ENCODE measurements around the gene NPL.

DNA sequence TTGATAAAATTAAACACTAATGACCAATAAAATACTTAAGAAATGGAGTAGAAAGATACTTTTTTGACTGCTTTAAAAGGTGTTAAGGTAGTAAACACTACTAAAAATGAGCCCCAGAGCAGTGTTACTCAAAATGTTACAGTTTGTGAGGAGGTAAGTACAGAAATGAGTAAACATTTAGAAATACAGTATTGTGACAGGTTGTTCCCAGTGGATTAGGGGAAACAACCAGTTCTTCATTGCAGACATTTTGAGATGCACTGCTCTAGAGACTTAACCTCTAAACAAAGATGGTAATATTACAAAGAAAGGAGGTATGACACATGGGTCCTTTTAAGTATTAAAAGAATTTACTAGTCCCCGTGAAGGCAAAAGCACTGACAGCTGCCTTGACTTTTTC, 62.3 kb downstream of the NPL start:
- TF ChIP-seq ZBTB7A (IDR thresholded peaks at IDR 0.05; ENCODE audit: low read depth), result no peak
- TF ChIP-seq CREB1 (IDR thresholded peaks at IDR 0.05; ENCODE audit: low read depth), result no peak
- TF ChIP-seq TAF1 (IDR thresholded peaks at IDR 0.05; ENCODE audit: low read depth), result no peak
- no peak for TF ChIP-seq EP300 (IDR thresholded peaks at IDR 0.05; ENCODE audit: borderline replicate concordance)
- TF ChIP-seq, protein P1, sequence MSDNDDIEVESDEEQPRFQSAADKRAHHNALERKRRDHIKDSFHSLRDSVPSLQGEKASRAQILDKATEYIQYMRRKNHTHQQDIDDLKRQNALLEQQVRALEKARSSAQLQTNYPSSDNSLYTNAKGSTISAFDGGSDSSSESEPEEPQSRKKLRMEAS (IDR thresholded peaks at IDR 0.05), result no peak
- no peak for TF ChIP-seq TEAD4 (IDR thresholded peaks at IDR 0.05)
- TF ChIP-seq RAD21 (IDR thresholded peaks at IDR 0.05; ENCODE audit: low read depth), result no peak
- TF ChIP-seq, protein P2, sequence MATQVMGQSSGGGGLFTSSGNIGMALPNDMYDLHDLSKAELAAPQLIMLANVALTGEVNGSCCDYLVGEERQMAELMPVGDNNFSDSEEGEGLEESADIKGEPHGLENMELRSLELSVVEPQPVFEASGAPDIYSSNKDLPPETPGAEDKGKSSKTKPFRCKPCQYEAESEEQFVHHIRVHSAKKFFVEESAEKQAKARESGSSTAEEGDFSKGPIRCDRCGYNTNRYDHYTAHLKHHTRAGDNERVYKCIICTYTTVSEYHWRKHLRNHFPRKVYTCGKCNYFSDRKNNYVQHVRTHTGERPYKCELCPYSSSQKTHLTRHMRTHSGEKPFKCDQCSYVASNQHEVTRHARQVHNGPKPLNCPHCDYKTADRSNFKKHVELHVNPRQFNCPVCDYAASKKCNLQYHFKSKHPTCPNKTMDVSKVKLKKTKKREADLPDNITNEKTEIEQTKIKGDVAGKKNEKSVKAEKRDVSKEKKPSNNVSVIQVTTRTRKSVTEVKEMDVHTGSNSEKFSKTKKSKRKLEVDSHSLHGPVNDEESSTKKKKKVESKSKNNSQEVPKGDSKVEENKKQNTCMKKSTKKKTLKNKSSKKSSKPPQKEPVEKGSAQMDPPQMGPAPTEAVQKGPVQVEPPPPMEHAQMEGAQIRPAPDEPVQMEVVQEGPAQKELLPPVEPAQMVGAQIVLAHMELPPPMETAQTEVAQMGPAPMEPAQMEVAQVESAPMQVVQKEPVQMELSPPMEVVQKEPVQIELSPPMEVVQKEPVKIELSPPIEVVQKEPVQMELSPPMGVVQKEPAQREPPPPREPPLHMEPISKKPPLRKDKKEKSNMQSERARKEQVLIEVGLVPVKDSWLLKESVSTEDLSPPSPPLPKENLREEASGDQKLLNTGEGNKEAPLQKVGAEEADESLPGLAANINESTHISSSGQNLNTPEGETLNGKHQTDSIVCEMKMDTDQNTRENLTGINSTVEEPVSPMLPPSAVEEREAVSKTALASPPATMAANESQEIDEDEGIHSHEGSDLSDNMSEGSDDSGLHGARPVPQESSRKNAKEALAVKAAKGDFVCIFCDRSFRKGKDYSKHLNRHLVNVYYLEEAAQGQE (IDR thresholded peaks at IDR 0.05; ENCODE audit: low read depth), result no peak
- no peak for TF ChIP-seq YY1 (IDR thresholded peaks at IDR 0.05; ENCODE audit: low read depth)
- TF ChIP-seq FOXM1 (IDR thresholded peaks at IDR 0.05; ENCODE audit: borderline replicate concordance, low read depth), result no peak
- no peak for TF ChIP-seq NFIC (IDR thresholded peaks at IDR 0.05)
- no peak for TF ChIP-seq EGR1 (IDR thresholded peaks at IDR 0.05)
- TF ChIP-seq TCF12 (IDR thresholded peaks at IDR 0.05; ENCODE audit: low read depth), result no peak
- no peak for TF ChIP-seq CEBPB (IDR thresholded peaks at IDR 0.05)

All from Ishikawa (cell line).